Astrocyte (in vitro differentiated cells and primary cell): ENCODE data around the gene FAM107B. TPM values are rescaled to one million over a fixed set of nuclear protein-coding genes. Genes with fewer than 3 reads are reported as not detected.
A peak's percentile ranks its signal among the peaks of the same experiment; 100 is the strongest.

Experiments used
- DNase-seq: peaks from one replicate; pipeline ENCODE4 v3.0.0-alpha.2; 2010; ENCODE audit warnings: low read depth
- FAIRE-seq: peaks from 2 replicates; lab custom pipeline; 2011; peaks lifted over from hg19 to GRCh38; lab: Jason Lieb, UNC
- H2AFZ ChIP-seq: 2 replicates; pipeline ENCODE4 v1.6.0; 2012; ENCODE audit warnings: low read depth, low read length, inconsistent platforms
- H3K27ac ChIP-seq: 2 replicates; pipeline ENCODE4 v1.5.1; 2011; ENCODE audit warnings: low read depth, low read length, inconsistent platforms
- H3K27me3 ChIP-seq: 2 replicates; pipeline ENCODE4 v1.6.0; 2011; ENCODE audit warnings: low read length, inconsistent platforms; ENCODE audit not compliant: insufficient read depth
- H3K36me3 ChIP-seq: 2 replicates; pipeline ENCODE4 v1.5.1; 2011; ENCODE audit warnings: low read length, inconsistent platforms; ENCODE audit not compliant: insufficient read depth
- H3K4me1 ChIP-seq: 2 replicates; pipeline ENCODE4 v1.5.1; 2011; ENCODE audit warnings: low read length, inconsistent platforms; ENCODE audit not compliant: insufficient read depth
- H3K4me2 ChIP-seq: 2 replicates; pipeline ENCODE4 v1.6.0; 2012; ENCODE audit warnings: low read length, inconsistent platforms
- H3K4me3 ChIP-seq: 2 replicates; pipeline ENCODE4 v1.5.1; 2011; ENCODE audit warnings: low read depth, mild to moderate bottlenecking, low read length, inconsistent platforms; ENCODE audit not compliant: insufficient read depth
- H3K79me2 ChIP-seq: 2 replicates; pipeline ENCODE4 v1.6.0; 2012; ENCODE audit warnings: mild to moderate bottlenecking, low read length, inconsistent platforms; ENCODE audit not compliant: insufficient read depth
- H3K9ac ChIP-seq: 2 replicates; pipeline ENCODE4 v1.6.0; 2012; ENCODE audit warnings: mild to moderate bottlenecking, low read length, inconsistent platforms
- H3K9me3 ChIP-seq: 2 replicates; pipeline ENCODE4 v1.5.1; 2012; ENCODE audit warnings: low read depth, mild to moderate bottlenecking, low read length, inconsistent platforms; ENCODE audit not compliant: insufficient read depth
- H4K20me1 ChIP-seq: 2 replicates; pipeline ENCODE4 v1.6.0; 2012; ENCODE audit warnings: low read length, inconsistent platforms; ENCODE audit not compliant: insufficient read depth
- H3K27ac Mint-ChIP-seq: one replicate; pipeline ENCODE4 v1.8.0; 2021; ENCODE audit warnings: mild to moderate bottlenecking, mixed read lengths; ENCODE audit not compliant: unreplicated experiment
- H3K27me3 Mint-ChIP-seq: one replicate; pipeline ENCODE4 v1.8.0; 2021; ENCODE audit warnings: low read depth, mixed read lengths; ENCODE audit not compliant: unreplicated experiment
- H3K36me3 Mint-ChIP-seq: one replicate; pipeline ENCODE4 v1.8.0; 2021; ENCODE audit warnings: low read depth, mixed read lengths; ENCODE audit not compliant: unreplicated experiment
- H3K4me1 Mint-ChIP-seq: one replicate; pipeline ENCODE4 v1.8.0; 2021; ENCODE audit warnings: low read depth, mixed read lengths; ENCODE audit not compliant: unreplicated experiment
- H3K4me3 Mint-ChIP-seq: one replicate; pipeline ENCODE4 v1.8.0; 2021; ENCODE audit warnings: mild to moderate bottlenecking, moderate library complexity, mixed read lengths; ENCODE audit not compliant: unreplicated experiment
- H3K9me3 Mint-ChIP-seq: one replicate; pipeline ENCODE4 v1.8.0; 2021; ENCODE audit warnings: mild to moderate bottlenecking, mixed read lengths; ENCODE audit not compliant: unreplicated experiment
- CTCF ChIP-seq: IDR thresholded peaks from 2 replicates; pipeline ENCODE4 v1.5.1; 2011; ENCODE audit warnings: low read depth, mild to moderate bottlenecking, inconsistent platforms, low read length, moderate library complexity; ENCODE audit not compliant: insufficient read depth
- EZH2 ChIP-seq: IDR thresholded peaks from 2 replicates; pipeline ENCODE4 v1.6.1; 2012; ENCODE audit warnings: mild to moderate bottlenecking, low read length, inconsistent platforms; ENCODE audit not compliant: insufficient read depth
- total RNA-seq: library from RNA; stranded (reverse); gene quantifications from 2 replicates; pipeline ENCODE4 v1.2.1, GENCODE V29; 2021

The FAM107B gene
- total RNA-seq, 1 donor from 2014 or later, result 36.0 TPM

- DNase-seq (no peak), FAIRE-seq (no peak)
- no peak overlapping the region for H3K4me3 ChIP-seq
- no peak for TF ChIP-seq EZH2
- TF ChIP-seq CTCF, result no peak
- Mint-ChIP-seq H3K4me1 (peaks cover 10% of the 10 kb centered on the region), H3K27ac (no peak overlapping the region), H3K9me3 (no peaks in the 10 kb centered on the region), H3K4me3 (no peak overlapping the region), H3K27me3 (peaks cover 5% of the 10 kb centered on the region), H3K36me3 (no peaks in the 10 kb centered on the region)
- H3K9ac ChIP-seq, result no peak overlapping the region
- no peaks in the 10 kb centered on the region for H4K20me1 ChIP-seq
- H3K79me2 ChIP-seq, result no peaks in the 10 kb centered on the region
- H3K4me2 ChIP-seq, result no peak overlapping the region
- H2AFZ ChIP-seq, result no peak overlapping the region
- no peaks in the 10 kb centered on the region for H3K4me1 ChIP-seq
- no peak overlapping the region for H3K27ac ChIP-seq
- no peaks in the 10 kb centered on the region for H3K27me3 ChIP-seq
- no peaks in the 10 kb centered on the region for H3K9me3 ChIP-seq
- H3K36me3 ChIP-seq, result no peaks in the 10 kb centered on the region
Measured at GRCh38 chr10:14621037-14621436, 153.7 kb downstream of the FAM107B start.

GRCh38 chr10:14618674-14619073 is 156.0 kb downstream of the FAM107B start:
- Mint-ChIP-seq H3K4me3 (no peak overlapping the region), H3K4me1 (peaks cover 10% of the 10 kb centered on the region), H3K27me3 (no peaks in the 10 kb centered on the region), H3K9me3 (no peaks in the 10 kb centered on the region), H3K36me3 (no peaks in the 10 kb centered on the region), H3K27ac (no peak overlapping the region)
- H3K9me3 ChIP-seq, result no peaks in the 10 kb centered on the region
- FAIRE-seq, result no peak
- H3K9ac ChIP-seq, result no peak overlapping the region
- no peaks in the 10 kb centered on the region for H3K79me2 ChIP-seq
- DNase-seq, result no peak
- no peak for TF ChIP-seq CTCF
- no peak for TF ChIP-seq EZH2
- H3K27ac ChIP-seq, result no peak overlapping the region
- no peak overlapping the region for H3K4me2 ChIP-seq
- no peaks in the 10 kb centered on the region for H3K4me1 ChIP-seq
- no peaks in the 10 kb centered on the region for H3K27me3 ChIP-seq
- H4K20me1 ChIP-seq, result no peaks in the 10 kb centered on the region
- H3K4me3 ChIP-seq, result no peak overlapping the region
- no peaks in the 10 kb centered on the region for H3K36me3 ChIP-seq
- H2AFZ ChIP-seq, result no peak overlapping the region

- Histone ChIP-seq H3K4me2 (no peak overlapping the region), H3K79me2 (no peaks in the 10 kb centered on the region), H3K4me3 (no peak overlapping the region), H3K36me3 (no peaks in the 10 kb centered on the region), H3K9me3 (no peaks in the 10 kb centered on the region), H3K27me3 (no peaks in the 10 kb centered on the region), H3K4me1 (no peaks in the 10 kb centered on the region), H2AFZ (no peak overlapping the region), H3K9ac (no peak overlapping the region), H3K27ac (no peak overlapping the region), H4K20me1 (no peaks in the 10 kb centered on the region)
- no peaks in the 10 kb centered on the region for H3K27me3 Mint-ChIP-seq
- H3K4me3 Mint-ChIP-seq, result no peak overlapping the region
- peak; percentile 44 for DNase-seq
- H3K27ac Mint-ChIP-seq, result no peak overlapping the region
- no peaks in the 10 kb centered on the region for H3K9me3 Mint-ChIP-seq
- no peak for TF ChIP-seq CTCF
- no peak for TF ChIP-seq EZH2
- H3K36me3 Mint-ChIP-seq, result no peaks in the 10 kb centered on the region
- no peak for FAIRE-seq
- peaks cover 10% of the 10 kb centered on the region for H3K4me1 Mint-ChIP-seq
Measured at GRCh38 chr10:14617852-14618251, 156.8 kb downstream of the FAM107B start.
